Calu3 (cell line): ENCODE results near the gene ASCL2. TPM values are rescaled to one million over a fixed set of nuclear protein-coding genes. Genes with fewer than 3 reads are reported as not detected.

ENCODE experiments used
- BruUV-seq: library from RNA; stranded (reverse); fragments of 400-500 nt; replicated peaks from 2 replicates; lab custom pipeline; 2021; lab: Mats Ljungman, UMichigan
- CTCF ChIA-PET: fragments of 300-600 bp; sonication (Branson Sonifier 250); formaldehyde crosslinking; loops from one replicate; lab custom pipeline; 2022; ENCODE audit warnings: antibody characterized with exemption; lab: Charles Lee
- DNase-seq: peaks from one replicate; pipeline ENCODE4 v3.0.0; 2022
- H3K27ac Mint-ChIP-seq: one replicate; pipeline ENCODE4 v1.8.0; 2022; ENCODE audit warnings: mixed read lengths; ENCODE audit not compliant: unreplicated experiment
- H3K27me3 Mint-ChIP-seq: one replicate; pipeline ENCODE4 v1.8.0; 2022; ENCODE audit warnings: mixed read lengths; ENCODE audit not compliant: unreplicated experiment
- H3K36me3 Mint-ChIP-seq: one replicate; pipeline ENCODE4 v1.8.0; 2022; ENCODE audit warnings: mild to moderate bottlenecking, moderate library complexity, mixed read lengths; ENCODE audit not compliant: insufficient read depth, unreplicated experiment
- H3K4me1 Mint-ChIP-seq: one replicate; pipeline ENCODE4 v1.8.0; 2022; ENCODE audit warnings: mild to moderate bottlenecking, low read depth, mixed read lengths; ENCODE audit not compliant: unreplicated experiment
- H3K4me3 Mint-ChIP-seq: one replicate; pipeline ENCODE4 v1.8.0; 2022; ENCODE audit warnings: mild to moderate bottlenecking, low read depth, moderate library complexity, mixed read lengths; ENCODE audit not compliant: unreplicated experiment
- H3K9me3 Mint-ChIP-seq: one replicate; pipeline ENCODE4 v1.8.0; 2022; ENCODE audit warnings: low read depth, mixed read lengths; ENCODE audit not compliant: unreplicated experiment
- intact Hi-C: fragments of 100-400 bp; cut with micrococcal nuclease; formaldehyde crosslinking; loops from one replicate; pipeline ENCODE4 v1.10.0; 2022; ENCODE audit not compliant: unreplicated experiment
- total RNA-seq: library from RNA; stranded (reverse); gene quantifications from 2 replicates; pipeline ENCODE4 v1.2.3, GENCODE V29; 2022
- TF ChIP-seq, protein P1 (sequence below): fragments of 200-600 bp; IDR thresholded peaks from one replicate; pipeline ENCODE4 v1.8.0; 2022; ENCODE audit warnings: antibody characterized with exemption; ENCODE audit not compliant: unreplicated experiment

Gene ASCL2
- total RNA-seq, 1 experiment from 2014 or later: not detected

GRCh38 chr11:2280208-2280607, 9.8 kb upstream of the ASCL2 start:
- no peaks in the 10 kb centered on the region for H3K9me3 Mint-ChIP-seq
- intact Hi-C loops: no loop called here
- H3K27ac Mint-ChIP-seq: no peak overlapping the region
- BruUV-seq: no TSS peak
- no peaks in the 10 kb centered on the region for H3K4me1 Mint-ChIP-seq
- TF ChIP-seq, protein P1, sequence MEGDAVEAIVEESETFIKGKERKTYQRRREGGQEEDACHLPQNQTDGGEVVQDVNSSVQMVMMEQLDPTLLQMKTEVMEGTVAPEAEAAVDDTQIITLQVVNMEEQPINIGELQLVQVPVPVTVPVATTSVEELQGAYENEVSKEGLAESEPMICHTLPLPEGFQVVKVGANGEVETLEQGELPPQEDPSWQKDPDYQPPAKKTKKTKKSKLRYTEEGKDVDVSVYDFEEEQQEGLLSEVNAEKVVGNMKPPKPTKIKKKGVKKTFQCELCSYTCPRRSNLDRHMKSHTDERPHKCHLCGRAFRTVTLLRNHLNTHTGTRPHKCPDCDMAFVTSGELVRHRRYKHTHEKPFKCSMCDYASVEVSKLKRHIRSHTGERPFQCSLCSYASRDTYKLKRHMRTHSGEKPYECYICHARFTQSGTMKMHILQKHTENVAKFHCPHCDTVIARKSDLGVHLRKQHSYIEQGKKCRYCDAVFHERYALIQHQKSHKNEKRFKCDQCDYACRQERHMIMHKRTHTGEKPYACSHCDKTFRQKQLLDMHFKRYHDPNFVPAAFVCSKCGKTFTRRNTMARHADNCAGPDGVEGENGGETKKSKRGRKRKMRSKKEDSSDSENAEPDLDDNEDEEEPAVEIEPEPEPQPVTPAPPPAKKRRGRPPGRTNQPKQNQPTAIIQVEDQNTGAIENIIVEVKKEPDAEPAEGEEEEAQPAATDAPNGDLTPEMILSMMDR: no peak
- CTCF ChIA-PET: no interaction called here
- no peak for DNase-seq
- H3K4me3 Mint-ChIP-seq: no peak overlapping the region
- peaks cover 90% of the 10 kb centered on the region for H3K27me3 Mint-ChIP-seq
- no peaks in the 10 kb centered on the region for H3K36me3 Mint-ChIP-seq

DNA sequence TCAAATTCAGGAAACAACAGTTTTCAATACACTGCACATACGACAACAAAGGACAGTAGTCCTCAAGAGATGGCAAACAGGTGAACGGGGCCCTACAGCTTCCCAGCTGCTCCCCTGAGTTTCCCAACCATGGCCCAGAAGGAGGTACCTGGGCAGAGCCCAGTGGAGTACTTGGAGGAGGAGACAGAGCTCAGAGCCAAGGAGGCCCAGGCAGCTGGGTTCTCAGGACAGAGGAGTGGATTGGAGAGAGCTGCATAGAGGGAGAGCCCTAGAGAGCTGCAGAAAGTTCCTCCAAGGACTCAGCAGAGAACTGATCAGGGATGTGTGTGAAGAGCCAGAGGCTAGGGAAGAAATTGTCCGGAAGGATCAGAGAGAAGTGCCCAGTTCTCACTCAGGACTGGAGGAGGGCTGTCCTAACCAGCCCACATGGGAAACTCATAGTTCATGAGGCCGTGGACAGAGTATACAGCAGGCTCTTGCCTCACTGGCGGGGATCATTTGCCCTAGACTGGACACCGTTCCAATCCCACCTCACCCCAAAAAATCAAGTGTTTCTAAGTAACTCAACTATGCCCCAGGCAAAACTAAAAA, 7.6 kb upstream of the ASCL2 start:
- intact Hi-C loops: no loop called here
- BruUV-seq: no TSS peak
- no peak overlapping the region for H3K4me3 Mint-ChIP-seq
- H3K27ac Mint-ChIP-seq: no peak overlapping the region
- CTCF ChIA-PET: no interaction called here
- no peaks in the 10 kb centered on the region for H3K9me3 Mint-ChIP-seq
- TF ChIP-seq, protein P1: no peak
- H3K4me1 Mint-ChIP-seq: no peaks in the 10 kb centered on the region
- DNase-seq: no peak
- peaks cover 90% of the 10 kb centered on the region for H3K27me3 Mint-ChIP-seq
- H3K36me3 Mint-ChIP-seq: no peaks in the 10 kb centered on the region

GRCh38 chr11:2277008-2277346, 6.6 kb upstream of the ASCL2 start:
- Mint-ChIP-seq H3K4me3 (no peak overlapping the region), H3K4me1 (no peaks in the 10 kb centered on the region), H3K27ac (no peak overlapping the region), H3K27me3 (peaks cover 90% of the 10 kb centered on the region), H3K36me3 (no peaks in the 10 kb centered on the region), H3K9me3 (no peaks in the 10 kb centered on the region)
- intact Hi-C loops: no loop called here
- DNase-seq: no peak
- no TSS peak for BruUV-seq
- TF ChIP-seq, protein P1: no peak
- CTCF ChIA-PET: no interaction called here

DNA sequence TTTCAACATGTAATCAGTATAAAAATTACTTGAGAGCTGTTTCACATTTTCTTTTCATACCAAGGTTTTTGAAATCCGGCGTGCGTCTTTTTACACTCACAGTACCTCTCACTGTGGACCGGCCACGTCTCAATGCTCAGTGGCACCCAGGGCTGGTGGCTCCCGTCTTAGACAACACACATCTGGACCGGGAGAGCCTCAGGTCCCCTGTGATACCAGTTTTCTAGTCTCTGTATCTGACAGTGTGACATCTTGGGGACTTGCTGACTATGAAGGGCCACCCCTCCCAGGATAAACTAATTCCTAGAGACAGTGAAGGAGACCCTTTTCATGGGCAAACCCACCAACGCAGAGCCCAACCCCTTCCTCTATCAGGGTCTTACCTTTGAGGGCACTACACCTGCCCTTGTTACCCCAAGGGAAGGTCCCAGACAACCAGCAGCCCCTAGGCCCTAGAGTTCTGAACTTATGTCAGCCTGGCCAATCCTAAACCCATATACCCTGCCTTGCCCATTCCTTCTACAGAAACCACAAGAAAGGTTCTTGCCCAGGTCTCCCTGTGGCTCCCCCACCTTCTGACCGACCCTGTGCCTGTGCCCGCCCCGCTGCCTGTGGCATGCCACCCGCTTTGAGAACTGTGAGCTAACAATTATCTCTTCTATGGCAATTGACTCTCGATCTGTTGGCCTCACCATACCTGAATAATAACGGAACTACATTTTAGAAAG, 6.1 kb upstream of the ASCL2 start:
- intact Hi-C loops: no loop called here
- no peaks in the 10 kb centered on the region for H3K9me3 Mint-ChIP-seq

More for the DNA sequence above, 6.1 kb upstream of the ASCL2 start:
- Mint-ChIP-seq H3K4me3 (no peak overlapping the region), H3K36me3 (no peaks in the 10 kb centered on the region), H3K27ac (no peak overlapping the region), H3K4me1 (no peaks in the 10 kb centered on the region), H3K27me3 (peaks cover 91% of the 10 kb centered on the region)
- BruUV-seq: no TSS peak
- TF ChIP-seq, protein P1: no peak
- DNase-seq: no peak
- CTCF ChIA-PET: no interaction called here
